HG02759 (cell line): ENCODE measurements around the gene IFNA17.
"Not testable (repeated sequence)": the region's sequence is repeated elsewhere in the genome, so short reads cannot be mapped to it uniquely, and the experiment has no call there.

Experiments used
- ATAC-seq: cut with Tn5 transposase; IDR thresholded peaks from one replicate; pipeline ENCODE4 v1.9.1; 2021; ENCODE audit warnings: mild to moderate bottlenecking, moderate library complexity; ENCODE audit not compliant: unreplicated experiment

IFNA17 gene

DNA sequence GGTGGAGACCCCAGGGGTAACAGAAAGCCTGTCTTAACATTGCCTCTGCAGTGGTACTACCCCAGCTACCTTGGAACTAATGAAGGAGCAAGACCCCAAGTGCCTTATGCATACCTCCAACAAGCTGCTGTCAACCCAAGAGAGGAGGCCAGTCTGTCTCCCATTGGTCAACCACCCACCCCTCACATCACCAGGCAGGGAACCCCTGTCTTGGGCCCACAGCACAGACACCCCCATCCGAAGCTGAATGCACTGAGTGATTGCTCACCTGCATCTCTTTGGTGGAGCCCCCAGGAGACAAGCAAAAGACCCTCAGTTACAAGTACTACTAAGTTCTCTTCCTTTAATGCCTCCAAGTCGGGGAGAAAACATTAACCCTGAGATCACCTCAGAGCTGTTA is 15.9 kb downstream of the IFNA17 start:
- not testable (repeated sequence) for ATAC-seq

DNA sequence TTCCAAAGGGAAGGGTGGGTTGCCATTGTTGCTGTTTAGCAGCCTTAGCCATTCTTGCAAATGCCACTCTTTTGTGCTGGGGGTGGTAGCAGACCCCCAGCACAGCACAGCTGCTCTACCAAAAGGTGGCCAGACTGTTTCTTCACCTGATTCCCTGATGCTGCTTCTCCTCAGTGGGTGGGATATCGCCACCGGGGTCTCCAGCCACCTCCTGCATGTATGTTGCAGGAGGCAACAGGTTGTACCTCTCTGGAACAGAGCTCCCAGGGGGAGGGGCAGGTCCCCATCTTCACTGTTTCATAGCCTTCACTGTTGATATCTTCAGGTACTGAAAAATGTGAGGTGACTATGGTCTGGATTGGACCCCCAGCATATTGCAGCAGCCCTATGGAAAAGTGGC is 17.2 kb downstream of the IFNA17 start:
- not testable (repeated sequence) for ATAC-seq

DNA sequence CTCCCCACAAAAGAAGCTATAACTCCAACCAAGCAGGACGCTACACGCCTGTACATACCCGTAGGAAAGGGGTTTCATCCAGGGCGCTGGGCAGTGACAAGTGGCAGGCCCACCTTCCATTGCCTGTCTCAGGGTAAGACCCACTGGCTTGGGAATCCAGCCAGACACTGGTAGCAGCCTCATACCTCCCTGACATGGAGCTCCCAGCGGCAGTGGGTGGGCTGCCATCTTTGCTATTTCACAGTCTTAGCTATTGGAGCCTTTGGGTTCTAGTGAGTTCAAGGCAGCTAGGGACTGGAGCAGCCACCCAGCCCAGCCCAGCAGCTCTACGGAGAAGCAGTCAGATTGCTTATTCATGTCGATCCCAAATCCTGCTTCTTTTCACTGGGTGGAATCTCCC is 17.7 kb downstream of the IFNA17 start:
- ATAC-seq, result no peak

DNA sequence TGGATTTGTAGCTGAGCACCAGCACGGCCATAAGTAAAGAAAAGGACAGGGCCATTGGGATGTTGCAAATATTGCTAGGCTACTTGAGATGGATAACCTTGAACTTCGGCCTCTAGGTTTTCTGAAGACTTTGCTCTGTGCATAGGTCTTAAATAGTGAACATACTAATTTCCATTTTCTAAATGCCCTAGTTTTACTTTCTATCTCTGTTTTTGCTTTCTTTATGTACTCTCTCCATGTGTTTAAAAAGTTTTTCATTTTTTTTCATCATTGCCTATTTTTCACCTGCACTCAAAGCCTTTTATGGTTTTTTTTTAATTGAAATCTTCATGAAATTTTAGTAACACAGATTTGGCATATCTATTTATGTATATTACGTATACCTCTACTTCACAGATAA is 21.0 kb downstream of the IFNA17 start, which contains the start of gene IFNA10:
Gene IFNA10, minus strand, starts transcription at position 101 of the 400 bp plus-strand sequence. Its CDS starts 46 bp downstream, at position 55.
- not testable (repeated sequence) for ATAC-seq

DNA sequence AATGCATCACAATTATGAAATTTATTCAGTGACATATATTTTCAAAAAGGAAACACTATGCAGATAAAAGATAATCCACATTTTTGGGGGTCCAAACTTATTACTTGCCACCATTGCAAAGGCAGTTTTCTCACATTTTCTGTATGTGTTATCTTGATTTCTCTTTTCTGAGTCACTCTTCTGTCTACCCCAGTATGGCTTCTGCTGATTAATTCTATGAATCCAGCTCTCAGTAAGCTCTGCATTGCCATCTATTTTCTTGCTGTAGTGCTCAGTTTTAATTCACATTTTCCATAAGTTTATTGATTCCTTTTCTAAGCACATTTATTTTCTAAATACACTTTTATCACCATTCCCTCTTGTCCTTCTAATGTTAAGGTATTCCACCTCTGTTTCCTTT is 22.8 kb downstream of the IFNA17 start:
- ATAC-seq, result no peak

DNA sequence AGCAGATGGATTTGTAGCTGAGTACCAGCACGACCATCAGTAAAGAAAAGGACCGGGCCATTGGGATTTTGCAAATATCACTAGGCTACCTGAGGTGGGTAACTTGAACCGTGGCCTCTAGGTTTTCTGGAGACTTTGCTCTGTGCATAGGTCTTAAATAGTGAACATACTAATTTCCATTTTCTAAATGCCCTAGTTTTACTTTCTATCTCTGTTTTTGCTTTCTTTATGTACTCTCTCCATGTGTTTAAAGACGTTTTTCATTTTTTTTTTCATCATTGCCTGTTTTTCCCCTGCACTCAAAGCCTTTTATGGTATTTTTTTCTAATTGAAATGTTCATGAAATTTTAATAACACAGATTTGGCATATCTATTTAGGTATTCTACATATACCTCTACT is 25.9 kb downstream of the IFNA17 start, which contains the start of gene IFNA7:
Gene IFNA7, minus strand, starts transcription at position 101 of the 400 bp plus-strand sequence. Its CDS starts 40 bp downstream, at position 61.
- ATAC-seq, result not testable (repeated sequence)

DNA sequence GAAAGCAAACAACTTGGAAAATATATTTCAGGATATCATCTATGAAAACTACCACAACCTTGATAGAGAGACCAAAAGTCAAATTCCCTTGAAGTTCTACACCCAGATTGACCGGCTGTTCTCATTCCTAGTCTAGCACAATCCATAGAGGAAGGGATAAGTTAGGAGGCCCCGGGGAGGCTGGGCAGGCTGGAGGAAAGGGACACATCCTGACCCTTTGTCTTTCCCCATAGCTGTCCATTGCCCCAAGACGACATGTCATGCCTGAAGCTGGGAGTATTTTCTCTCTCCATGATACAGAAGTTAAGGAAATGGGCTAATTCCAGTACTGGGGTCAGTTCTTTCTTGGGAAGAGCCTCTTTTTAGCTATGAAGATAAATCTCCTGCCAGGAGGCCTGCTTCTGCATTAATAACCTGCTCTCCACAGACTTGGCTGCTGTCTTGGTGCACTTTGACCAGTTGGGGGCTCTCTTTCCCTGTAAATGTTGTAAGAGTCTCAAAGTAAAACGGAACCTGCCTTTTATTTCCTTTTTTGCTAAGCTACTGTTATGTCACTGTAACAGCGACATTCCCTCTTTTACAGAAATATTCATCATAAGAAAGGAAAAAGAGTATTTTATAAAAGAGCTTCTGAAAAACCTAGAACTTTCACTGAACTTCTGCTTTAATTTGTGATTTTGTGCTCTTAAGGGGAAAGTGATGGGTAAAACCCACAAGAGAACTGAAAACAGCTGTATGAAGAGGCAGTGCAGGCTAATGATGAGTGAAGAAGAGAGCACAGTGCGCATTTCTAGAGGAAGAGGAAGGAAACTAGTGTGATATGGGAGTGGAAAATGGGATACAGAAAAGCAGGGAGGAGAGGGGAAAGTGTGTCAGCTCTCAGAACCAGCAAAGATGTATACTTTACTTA is 32.9 kb downstream of the IFNA17 start:
- peak; percentile 96 for ATAC-seq

DNA sequence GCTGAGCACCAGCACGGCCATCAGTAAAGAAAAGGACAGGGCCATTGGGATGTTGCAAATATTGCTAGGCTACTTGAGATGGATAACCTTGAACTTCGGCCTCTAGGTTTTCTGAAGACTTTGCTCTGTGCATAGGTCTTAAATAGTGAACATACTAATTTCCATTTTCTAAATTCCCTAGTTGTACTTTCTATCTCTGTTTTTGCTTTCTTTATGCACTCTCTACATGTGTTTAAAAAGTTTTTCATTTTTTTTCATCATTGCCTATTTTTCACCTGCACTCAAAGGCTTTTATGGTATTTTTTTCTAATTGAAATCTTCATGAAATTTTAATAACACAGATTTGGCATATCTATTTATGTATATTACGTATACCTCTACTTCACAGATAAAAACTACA is 40.5 kb downstream of the IFNA17 start, which contains the start of gene IFNA4:
Gene IFNA4, minus strand, starts transcription at position 101 of the 400 bp plus-strand sequence. Its CDS starts 56 bp downstream, at position 45.
- not testable (repeated sequence) for ATAC-seq

DNA sequence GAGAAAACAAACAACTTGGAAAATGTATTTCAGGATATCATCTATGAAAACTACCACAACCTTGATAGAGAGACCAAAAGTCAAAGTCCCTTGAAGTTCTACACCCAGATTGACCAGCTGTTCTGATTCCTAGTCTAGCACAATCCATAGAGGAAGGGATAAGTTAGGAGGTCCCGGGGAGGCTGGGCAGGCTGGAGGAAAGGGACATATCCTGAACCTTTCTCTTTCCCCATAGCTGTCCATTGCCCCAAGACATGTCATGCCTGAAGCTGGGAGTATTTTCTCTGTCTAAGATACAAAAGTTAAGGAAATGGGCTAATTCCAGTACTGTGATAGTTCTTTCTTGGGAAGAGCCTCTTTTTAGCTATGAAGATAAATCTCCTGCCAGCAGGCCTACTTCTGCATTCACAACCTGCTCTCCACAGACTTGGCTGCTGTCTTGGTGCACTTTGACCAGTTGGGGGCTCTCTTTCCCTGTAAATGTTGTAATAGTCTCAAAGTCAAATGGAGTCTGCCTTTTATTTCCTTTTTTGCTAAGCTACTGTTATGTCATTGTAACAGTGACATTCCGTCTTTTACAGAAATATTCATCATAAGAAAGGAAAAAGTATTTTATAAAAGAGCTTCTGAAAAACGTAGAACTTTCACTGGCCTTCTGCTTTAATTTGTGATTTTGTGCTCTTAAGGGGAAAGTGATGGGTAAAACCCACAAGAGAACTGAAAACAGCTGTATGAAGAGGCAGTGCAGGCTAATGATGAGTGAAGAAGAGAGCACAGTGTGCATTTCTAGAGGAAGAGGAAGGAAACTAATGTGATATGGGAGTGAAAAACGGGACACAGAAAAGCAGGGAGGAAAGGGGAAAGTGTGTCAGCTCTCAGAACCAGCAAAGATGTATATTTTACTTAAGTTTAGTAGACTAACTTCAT is 44.9 kb downstream of the IFNA17 start:
- peak; percentile 97 for ATAC-seq
